H1 (cell line): ENCODE results near the gene OGFOD2. TPM values are rescaled to one million over a fixed set of nuclear protein-coding genes. Genes with fewer than 3 reads are reported as not detected.

Source experiments
- CHD7 ChIP-seq: fragments of 300-600 bp; sonication (generic); IDR thresholded peaks from 2 replicates; pipeline ENCODE4 v1.7.1; 2012; ENCODE audit warnings: low read length, moderate library complexity, mild to moderate bottlenecking, inconsistent platforms; ENCODE audit not compliant: insufficient replicate concordance
- CTCF ChIP-seq, 3 experiments: IDR thresholded peaks; 1 replicate in 2 of 3; 2 replicates in 1 of 3; pipeline versions ENCODE4 v1.5.1 to v1.6.1; 2011; ENCODE audit warnings: low read length in 3 of 3, mild to moderate bottlenecking in 3 of 3, inconsistent platforms in 2 of 3, low read depth in 1 of 3, moderate library complexity in 1 of 3; ENCODE audit not compliant: insufficient read depth in 1 of 3; ENCODE audit errors: control extremely low read depth in 1 of 3
- KDM1A ChIP-seq: fragments of 200-600, 300-600 bp; sonication (generic); IDR thresholded peaks from 2 replicates; pipeline ENCODE4 v1.7.1; 2016; ENCODE audit warnings: mild to moderate bottlenecking, low read length, borderline replicate concordance
- RAD21 ChIP-seq, 2 experiments: IDR thresholded peaks in 1 of 2; conservative IDR thresholded peaks in 1 of 2; 2 replicates each; pipeline ENCODE4 v1.6.1; 2011; ENCODE audit warnings: low read depth in 2 of 2, low read length in 2 of 2, improper control_type of control experiment in 1 of 2, inconsistent platforms in 1 of 2, mild to moderate bottlenecking in 1 of 2, moderate library complexity in 1 of 2
- SP1 ChIP-seq: IDR thresholded peaks from 2 replicates; pipeline ENCODE4 v1.6.1; 2011; ENCODE audit warnings: low read depth, low read length
- polyA plus RNA-seq, 7 experiments: library from polyadenylated mRNA; depleted of rRNA in 3 of 7; stranded (reverse) in 5 of 7; unstranded in 2 of 7; fragments of >200 nt in 5 of 7; fragments of 200-250 nt in 2 of 7; gene quantifications; 1 replicate in 5 of 7; 2 replicates in 1 of 7; 4 replicates in 1 of 7; pipeline versions ENCODE4 v1.2.1 to v1.2.3, GENCODE V29; 2011 to 2013; ENCODE audit warnings: missing spikeins in 2 of 7, mixed read lengths in 2 of 7
- total RNA-seq: library from RNA; stranded (reverse); fragmentation: NEBNext Ultra II Directional; extraction: Animal tissue kit (Norgen Biotek cat#: 25700); gene quantifications from 2 replicates; pipeline ENCODE4 v1.2.1, GENCODE V29; 2021
- TF ChIP-seq, protein P1 (sequence below): IDR thresholded peaks from 2 replicates; pipeline ENCODE4 v1.6.1; 2012; ENCODE audit warnings: low read length, inconsistent platforms

OGFOD2 gene
- total and polyA plus RNA-seq, 2 of the 8 experiments (the other 6 are each of a cell fraction or from before 2014, with no cell fraction given), result 17.3 to 20.3 TPM

DNA sequence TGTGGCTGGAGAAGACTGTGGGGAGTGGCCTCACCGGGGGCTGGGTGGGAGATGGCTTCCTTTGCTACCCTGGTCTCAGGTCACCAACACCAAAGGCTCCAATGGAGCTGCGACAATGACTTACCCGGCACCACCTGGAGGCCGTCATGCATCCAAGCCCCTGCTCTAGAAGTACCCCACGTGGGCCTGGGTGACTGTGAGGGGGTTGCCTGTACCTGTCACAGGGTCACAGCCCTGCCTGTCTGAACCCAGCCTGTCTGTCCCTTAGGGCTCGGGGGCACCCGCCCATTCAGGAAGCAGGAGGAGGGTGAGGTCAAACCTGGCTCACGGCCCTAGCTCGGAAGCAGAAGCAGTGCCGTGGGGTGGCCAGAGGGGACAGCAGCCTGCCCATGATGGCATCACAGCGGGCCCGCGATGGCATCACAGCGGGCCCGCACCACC is 27.7 kb upstream of the OGFOD2 start (continued):
- TF ChIP-seq, protein P1, sequence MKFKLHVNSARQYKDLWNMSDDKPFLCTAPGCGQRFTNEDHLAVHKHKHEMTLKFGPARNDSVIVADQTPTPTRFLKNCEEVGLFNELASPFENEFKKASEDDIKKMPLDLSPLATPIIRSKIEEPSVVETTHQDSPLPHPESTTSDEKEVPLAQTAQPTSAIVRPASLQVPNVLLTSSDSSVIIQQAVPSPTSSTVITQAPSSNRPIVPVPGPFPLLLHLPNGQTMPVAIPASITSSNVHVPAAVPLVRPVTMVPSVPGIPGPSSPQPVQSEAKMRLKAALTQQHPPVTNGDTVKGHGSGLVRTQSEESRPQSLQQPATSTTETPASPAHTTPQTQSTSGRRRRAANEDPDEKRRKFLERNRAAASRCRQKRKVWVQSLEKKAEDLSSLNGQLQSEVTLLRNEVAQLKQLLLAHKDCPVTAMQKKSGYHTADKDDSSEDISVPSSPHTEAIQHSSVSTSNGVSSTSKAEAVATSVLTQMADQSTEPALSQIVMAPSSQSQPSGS, result no peak
- TF ChIP-seq RAD21 (IDR thresholded peaks at IDR 0.05 in 1 of 2, conservative IDR thresholded peaks at IDR 0.05 in 1 of 2; ENCODE audit: low read depth in 2 of 2, low read length in 2 of 2) (no peak), CHD7 (no peak), KDM1A (no peak), SP1 (no peak), CTCF (IDR thresholded peaks at IDR 0.05; ENCODE audit: control extremely low read depth in 1 of 3, insufficient read depth in 1 of 3, low read depth in 1 of 3, low read length in 3 of 3) (no peak)
- TF ChIP-seq, all 59 proteins: peak for 0
